GM19397 (cell line): ENCODE measurements around the gene ISG15.
"Not testable (repeated sequence)": the region's sequence is repeated elsewhere in the genome, so short reads cannot be mapped to it uniquely, and the experiment has no call there.

Source experiments
- ATAC-seq: cut with Tn5 transposase; IDR thresholded peaks from one replicate; pipeline ENCODE4 v1.9.1; 2021; ENCODE audit warnings: mild to moderate bottlenecking, moderate library complexity; ENCODE audit not compliant: unreplicated experiment

ISG15 gene

GRCh38 chr1:1026599-1027413 lies 13.5 kb downstream of the ISG15 start:
- no peak for ATAC-seq

GRCh38 chr1:1027791-1028190 lies 14.5 kb downstream of the ISG15 start:
- ATAC-seq: no peak

GRCh38 chr1:1030867-1031658 lies 17.8 kb downstream of the ISG15 start:
- not testable (repeated sequence) for ATAC-seq

- no peak for ATAC-seq
These were observed 18.4 kb downstream of the ISG15 start for GRCh38 chr1:1031659-1032235.

- ATAC-seq: no peak
These were observed 19.1 kb downstream of the ISG15 start for GRCh38 chr1:1032424-1032823.

GRCh38 chr1:1033009-1033587 lies 19.8 kb downstream of the ISG15 start:
- peak; percentile 80 for ATAC-seq

GRCh38 chr1:1033731-1034438 lies 20.6 kb downstream of the ISG15 start:
- no peak for ATAC-seq

- ATAC-seq: no peak
These were observed 21.1 kb downstream of the ISG15 start for GRCh38 chr1:1034439-1034781.

GRCh38 chr1:1035291-1035943 lies 22.1 kb downstream of the ISG15 start:
- no peak for ATAC-seq

- ATAC-seq: no peak
These were observed 24.4 kb downstream of the ISG15 start for GRCh38 chr1:1037366-1038327.

GRCh38 chr1:1038694-1039093 lies 25.4 kb downstream of the ISG15 start:
- ATAC-seq: no peak

GRCh38 chr1:1039145-1039910 lies 26.0 kb downstream of the ISG15 start:
- ATAC-seq: no peak

- peak; percentile 43 for ATAC-seq
These were observed 27.0 kb downstream of the ISG15 start for GRCh38 chr1:1040004-1040991.

GRCh38 chr1:1041092-1041523 lies 27.8 kb downstream of the ISG15 start:
- peak; percentile 14 for ATAC-seq

- ATAC-seq: no peak
These were observed 28.6 kb downstream of the ISG15 start for GRCh38 chr1:1041873-1042272.

GRCh38 chr1:1042835-1043234 lies 29.5 kb downstream of the ISG15 start:
- no peak for ATAC-seq

GRCh38 chr1:1043411-1043810 lies 30.1 kb downstream of the ISG15 start:
- no peak for ATAC-seq
